ENCODE data around the gene GRIN3A.
"Not testable (repeated sequence)": the region's sequence is repeated elsewhere in the genome, so short reads cannot be mapped to it uniquely, and the experiment has no call there.

The GRIN3A gene

GRCh38 chr9:101564252-101564651 lies 174.2 kb downstream of the GRIN3A start:
- no peak for DNase-seq (ENCODE audit: low spot score)
- H3K36me3 ChIP-seq (replicated peaks in 1 of 2; ENCODE audit: control insufficient read depth in 2 of 2, insufficient read depth in 2 of 2, low read length in 2 of 2), result peaks cover 16 to 91% of the 10 kb centered on the region in 2 donors

GRCh38 chr9:101562966-101563365 lies 175.5 kb downstream of the GRIN3A start:
- H2AFZ ChIP-seq (ENCODE audit: low read length), result no peak overlapping the region
- no peak overlapping the region for H4K8ac ChIP-seq (ENCODE audit: low read depth, low read length)
- H3K4me1 ChIP-seq (ENCODE audit: control insufficient read depth in 2 of 2, insufficient read depth in 1 of 2, low read depth in 1 of 2, low read length in 2 of 2), result no peaks in the 10 kb centered on the region
- no peak overlapping the region for H2BK5ac ChIP-seq (ENCODE audit: low read length)
- no peak overlapping the region for H3K27ac ChIP-seq (replicated peaks; ENCODE audit: low read length)
- no peak overlapping the region for H2AK5ac ChIP-seq (ENCODE audit: low read depth, low read length)
- H3K23ac ChIP-seq (ENCODE audit: low read depth, low read length, poor library complexity), result no peak overlapping the region
- no peak overlapping the region for H3K14ac ChIP-seq (ENCODE audit: low read length)
- peaks cover 18 to 96% of the 10 kb centered on the region in 2 donors for H3K36me3 ChIP-seq (replicated peaks in 1 of 2; ENCODE audit: control insufficient read depth in 2 of 2, insufficient read depth in 2 of 2, low read length in 2 of 2)
- no peak overlapping the region for H2BK120ac ChIP-seq (ENCODE audit: low read depth, low read length)
- no peak overlapping the region for H2BK12ac ChIP-seq (ENCODE audit: low read length)
- H3K4me2 ChIP-seq (ENCODE audit: insufficient read depth, low read length, poor library complexity, severe bottlenecking), result no peak overlapping the region
- no peak overlapping the region for H3K4me3 ChIP-seq (ENCODE audit: low read length in 2 of 2)
- H3K27me3 ChIP-seq (ENCODE audit: control insufficient read depth in 3 of 3, insufficient read depth in 3 of 3, low read depth in 1 of 3, low read length in 3 of 3), result no peaks in the 10 kb centered on the region
- no peak overlapping the region for H3K4ac ChIP-seq (ENCODE audit: low read length)
- H2BK15ac ChIP-seq (ENCODE audit: low read length), result no peak overlapping the region
- peaks cover 0 to 11% of the 10 kb centered on the region in 2 donors for H3K9me3 ChIP-seq (replicated peaks in 1 of 2; ENCODE audit: control insufficient read depth in 2 of 2, insufficient read depth in 1 of 2, low read depth in 1 of 2, low read length in 2 of 2)
- H3K18ac ChIP-seq (ENCODE audit: low read length), result no peak overlapping the region
- H4K91ac ChIP-seq (ENCODE audit: low read depth, low read length, poor library complexity), result no peak overlapping the region
- no peaks in the 10 kb centered on the region for H3K79me1 ChIP-seq (ENCODE audit: low read depth, low read length)
- no peak overlapping the region for H3K9ac ChIP-seq (ENCODE audit: low read depth, low read length, poor library complexity)
- no peak for DNase-seq (ENCODE audit: low spot score)
- WGBS, 2 donors (ENCODE audit: extremely low coverage in 2 of 2, insufficient read length in 2 of 2, insufficient replicate concordance in 1 of 2), result no CpG with 5 or more reads among the region's 1 CpG

More at GRCh38 chr9:101564252-101564651, 174.2 kb downstream of the GRIN3A start:
- Histone ChIP-seq H2AFZ (ENCODE audit: low read length) (no peak overlapping the region), H3K14ac (ENCODE audit: low read length) (no peak overlapping the region), H2BK15ac (ENCODE audit: low read length) (no peak overlapping the region), H2BK12ac (ENCODE audit: low read length) (no peak overlapping the region), H4K91ac (ENCODE audit: low read depth, low read length, poor library complexity) (no peak overlapping the region), H3K27ac (replicated peaks; ENCODE audit: low read length) (no peak overlapping the region), H2BK5ac (ENCODE audit: low read length) (no peak overlapping the region), H4K8ac (ENCODE audit: low read depth, low read length) (no peak overlapping the region), H3K23ac (ENCODE audit: low read depth, low read length, poor library complexity) (no peak overlapping the region), H3K4me3 (ENCODE audit: low read length in 2 of 2) (no peak overlapping the region), H3K18ac (ENCODE audit: low read length) (no peak overlapping the region), H3K79me1 (ENCODE audit: low read depth, low read length) (no peaks in the 10 kb centered on the region), H3K4me1 (ENCODE audit: control insufficient read depth in 2 of 2, insufficient read depth in 1 of 2, low read depth in 1 of 2, low read length in 2 of 2) (no peaks in the 10 kb centered on the region), H3K27me3 (ENCODE audit: control insufficient read depth in 3 of 3, insufficient read depth in 3 of 3, low read depth in 1 of 3, low read length in 3 of 3) (no peaks in the 10 kb centered on the region), H3K4me2 (ENCODE audit: insufficient read depth, low read length, poor library complexity, severe bottlenecking) (no peak overlapping the region), H3K4ac (ENCODE audit: low read length) (no peak overlapping the region), H3K9me3 (replicated peaks in 1 of 2; ENCODE audit: control insufficient read depth in 2 of 2, insufficient read depth in 1 of 2, low read depth in 1 of 2, low read length in 2 of 2) (no peaks in the 10 kb centered on the region), H3K9ac (ENCODE audit: low read depth, low read length, poor library complexity) (no peak overlapping the region), H2BK120ac (ENCODE audit: low read depth, low read length) (no peak overlapping the region), H2AK5ac (ENCODE audit: low read depth, low read length) (no peak overlapping the region)

DNA sequence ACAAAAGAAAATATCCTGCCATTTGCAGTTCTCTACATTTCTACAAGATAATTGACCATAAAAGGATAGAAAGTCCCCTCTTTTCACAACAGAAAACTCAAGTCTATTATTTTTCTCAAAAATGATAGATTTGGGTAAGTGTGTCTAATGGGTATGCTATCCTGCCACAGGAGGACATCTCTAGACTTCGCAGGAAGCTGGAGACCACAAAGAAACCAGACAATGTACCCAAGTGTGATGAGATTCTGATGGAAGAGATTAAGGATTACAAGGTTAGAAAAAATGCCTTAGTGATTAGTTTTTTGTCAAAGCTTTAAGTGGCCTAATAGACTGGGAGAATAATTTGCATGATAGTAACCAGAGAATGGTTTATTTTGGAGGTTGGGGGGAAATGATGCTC lies 176.7 kb downstream of the GRIN3A start:
- Histone ChIP-seq H3K27me3 (ENCODE audit: control insufficient read depth in 3 of 3, insufficient read depth in 3 of 3, low read depth in 1 of 3, low read length in 3 of 3) (no peaks in the 10 kb centered on the region), H3K23ac (ENCODE audit: low read depth, low read length, poor library complexity) (no peak overlapping the region), H2AK5ac (ENCODE audit: low read depth, low read length) (no peak overlapping the region), H3K79me1 (ENCODE audit: low read depth, low read length) (no peaks in the 10 kb centered on the region), H3K4me2 (ENCODE audit: insufficient read depth, low read length, poor library complexity, severe bottlenecking) (no peak overlapping the region), H3K14ac (ENCODE audit: low read length) (no peak overlapping the region), H4K8ac (ENCODE audit: low read depth, low read length) (no peak overlapping the region), H2BK120ac (ENCODE audit: low read depth, low read length) (no peak overlapping the region), H3K9me3 (replicated peaks in 1 of 2; ENCODE audit: control insufficient read depth in 2 of 2, insufficient read depth in 1 of 2, low read depth in 1 of 2, low read length in 2 of 2) (peaks cover 0 to 13% of the 10 kb centered on the region in 2 donors), H2BK15ac (ENCODE audit: low read length) (no peak overlapping the region), H3K4ac (ENCODE audit: low read length) (no peak overlapping the region), H3K27ac (replicated peaks; ENCODE audit: low read length) (no peak overlapping the region), H3K18ac (ENCODE audit: low read length) (no peak overlapping the region), H3K4me3 (ENCODE audit: low read length in 2 of 2) (no peak overlapping the region), H3K9ac (ENCODE audit: low read depth, low read length, poor library complexity) (no peak overlapping the region), H2AFZ (ENCODE audit: low read length) (no peak overlapping the region), H2BK5ac (ENCODE audit: low read length) (no peak overlapping the region), H3K36me3 (replicated peaks in 1 of 2; ENCODE audit: control insufficient read depth in 2 of 2, insufficient read depth in 2 of 2, low read length in 2 of 2) (peaks cover 20 to 99% of the 10 kb centered on the region in 2 donors), H3K4me1 (ENCODE audit: control insufficient read depth in 2 of 2, insufficient read depth in 1 of 2, low read depth in 1 of 2, low read length in 2 of 2) (no peaks in the 10 kb centered on the region), H2BK12ac (ENCODE audit: low read length) (no peak overlapping the region), H4K91ac (ENCODE audit: low read depth, low read length, poor library complexity) (no peak overlapping the region)
- no peak for DNase-seq (ENCODE audit: low spot score)
- no CpG with 5 or more reads among the region's 1 CpG for WGBS, 2 donors (ENCODE audit: extremely low coverage in 2 of 2, insufficient read length in 2 of 2, insufficient replicate concordance in 1 of 2)

DNA sequence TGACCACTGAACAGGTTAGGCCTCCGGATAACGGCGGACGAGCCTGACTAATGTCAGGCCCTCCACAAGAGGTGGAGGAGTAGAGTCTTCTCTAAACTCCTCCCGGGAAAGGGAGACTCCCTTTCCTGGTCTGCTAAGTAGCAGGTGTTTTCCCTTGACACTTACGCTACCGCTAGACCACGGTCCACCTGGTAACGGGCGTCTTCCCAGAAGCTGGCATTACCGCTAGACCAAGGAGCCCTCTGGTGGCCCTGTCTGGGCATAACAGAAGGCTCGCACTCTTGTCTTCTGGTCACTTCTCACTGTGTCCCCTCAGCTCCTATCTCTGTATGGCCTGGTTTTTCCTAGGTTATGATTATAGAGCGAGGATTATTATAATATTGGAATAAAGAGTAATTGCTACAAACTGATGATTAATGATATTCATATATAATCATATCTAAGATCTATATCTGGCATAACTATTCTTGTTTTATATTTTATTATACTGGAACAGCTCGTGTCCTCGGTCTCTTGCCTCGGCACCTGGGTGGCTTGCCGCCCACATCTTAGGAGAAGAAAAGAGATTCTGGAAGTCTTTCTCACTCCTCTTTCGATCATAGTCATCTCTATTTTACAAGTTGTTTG lies 188.9 kb downstream of the GRIN3A start:
- not testable (repeated sequence) for H2AK5ac ChIP-seq (ENCODE audit: low read depth, low read length); H3K79me1 ChIP-seq (ENCODE audit: low read depth, low read length); H2BK12ac ChIP-seq (ENCODE audit: low read length); H3K27ac ChIP-seq (replicated peaks; ENCODE audit: low read length); H2BK5ac ChIP-seq (ENCODE audit: low read length); H2BK15ac ChIP-seq (ENCODE audit: low read length); H4K8ac ChIP-seq (ENCODE audit: low read depth, low read length); H3K4me2 ChIP-seq (ENCODE audit: insufficient read depth, low read length, poor library complexity, severe bottlenecking); H3K27me3 ChIP-seq (ENCODE audit: control insufficient read depth in 3 of 3, insufficient read depth in 3 of 3, low read depth in 1 of 3, low read length in 3 of 3); DNase-seq (ENCODE audit: low spot score); H2AFZ ChIP-seq (ENCODE audit: low read length); H3K9ac ChIP-seq (ENCODE audit: low read depth, low read length, poor library complexity); H3K14ac ChIP-seq (ENCODE audit: low read length); H3K9me3 ChIP-seq (replicated peaks in 1 of 2; ENCODE audit: control insufficient read depth in 2 of 2, insufficient read depth in 1 of 2, low read depth in 1 of 2, low read length in 2 of 2); H3K4me1 ChIP-seq (ENCODE audit: control insufficient read depth in 2 of 2, insufficient read depth in 1 of 2, low read depth in 1 of 2, low read length in 2 of 2); H2BK120ac ChIP-seq (ENCODE audit: low read depth, low read length); H3K4me3 ChIP-seq (ENCODE audit: low read length in 2 of 2); H3K4ac ChIP-seq (ENCODE audit: low read length); H3K23ac ChIP-seq (ENCODE audit: low read depth, low read length, poor library complexity); H3K18ac ChIP-seq (ENCODE audit: low read length); H4K91ac ChIP-seq (ENCODE audit: low read depth, low read length, poor library complexity)
- H3K36me3 ChIP-seq (replicated peaks in 1 of 2; ENCODE audit: control insufficient read depth in 2 of 2, insufficient read depth in 2 of 2, low read length in 2 of 2), result peaks cover 29 to 97% of the 10 kb centered on the region in 2 donors
- WGBS, 2 donors (ENCODE audit: extremely low coverage in 2 of 2, insufficient read length in 2 of 2, insufficient replicate concordance in 1 of 2), result no CpG with 5 or more reads among the region's 18 CpGs

Measured in neuronal stem cell (in vitro differentiated cells).